Prostate gland (tissue), 2 donors: ENCODE data around the gene MYH9. TPM values are rescaled to one million over a fixed set of nuclear protein-coding genes. Genes with fewer than 3 reads are reported as not detected.

ENCODE experiments used
- DNase-seq: peaks from one replicate; pipeline ENCODE4 v3.0.0-alpha.2; 2019; ENCODE audit warnings: low spot score
- H3K27ac ChIP-seq, 2 donors: fragments of 200-600 bp; sonication (generic); 2 replicates each; pipeline ENCODE4 v1.5.1; 2017 to 2019
- H3K27me3 ChIP-seq: fragments of 200-600 bp; sonication (generic); replicated peaks from 2 replicates; pipeline ENCODE4 v1.5.1; 2019; ENCODE audit not compliant: insufficient read depth
- H3K36me3 ChIP-seq, 2 donors: fragments of 200-600 bp; sonication (generic); 1 replicate in 1 of 2; 2 replicates in 1 of 2; pipeline versions ENCODE4 v1.5.1 to v1.8.1; 2017 to 2019
- H3K4me1 ChIP-seq: fragments of 200-600 bp; sonication (generic); replicated peaks from 2 replicates; pipeline ENCODE4 v1.5.1; 2019
- H3K4me3 ChIP-seq, 2 donors: fragments of 200-600 bp; sonication (generic); 2 replicates each; pipeline ENCODE4 v1.5.1; 2017 to 2019
- H3K9me3 ChIP-seq: fragments of 200-600 bp; sonication (generic); 2 replicates; pipeline ENCODE4 v1.5.1; 2017
- CTCF ChIP-seq, 4 experiments: fragments of 200-600 bp in 2 of 4; fragments of 450-650 bp in 2 of 4; sonication (generic) in 2 of 4; IDR thresholded peaks; 1 replicate in 3 of 4; 2 replicates in 1 of 4; pipeline ENCODE4 v1.5.1; 2016 to 2019; ENCODE audit warnings: antibody characterized with exemption in 4 of 4, mild to moderate bottlenecking in 2 of 4, moderate library complexity in 2 of 4
- POLR2A ChIP-seq: fragments of 450-650 bp; IDR thresholded peaks from one replicate; pipeline ENCODE4 v1.6.1; 2016; ENCODE audit warnings: antibody characterized with exemption, mild to moderate bottlenecking
- POLR2AphosphoS5 ChIP-seq: sonication (generic); formaldehyde crosslinking; IDR thresholded peaks from one replicate; pipeline ENCODE4 v1.6.1; 2017; ENCODE audit warnings: antibody characterized with exemption
- WGBS: methylation state at CpG from one replicate; pipeline ENCODE4 v1.1.5; 2018; 5-methylcytosine and 5-hydroxymethylcytosine counted together
- intact Hi-C: fragments of 100-400 bp; cut with DNase I; formaldehyde crosslinking; loops from one replicate; pipeline ENCODE4 v1.14.2; 2022
- total RNA-seq, 2 donors: library from RNA; depleted of rRNA; stranded (reverse); fragments of >200 nt; gene quantifications; one replicate each; pipeline ENCODE4 v1.1.0, GENCODE V29; 2016

Gene MYH9
- total RNA-seq, 2 donors from 2014 or later: 295 to 329 TPM

DNA sequence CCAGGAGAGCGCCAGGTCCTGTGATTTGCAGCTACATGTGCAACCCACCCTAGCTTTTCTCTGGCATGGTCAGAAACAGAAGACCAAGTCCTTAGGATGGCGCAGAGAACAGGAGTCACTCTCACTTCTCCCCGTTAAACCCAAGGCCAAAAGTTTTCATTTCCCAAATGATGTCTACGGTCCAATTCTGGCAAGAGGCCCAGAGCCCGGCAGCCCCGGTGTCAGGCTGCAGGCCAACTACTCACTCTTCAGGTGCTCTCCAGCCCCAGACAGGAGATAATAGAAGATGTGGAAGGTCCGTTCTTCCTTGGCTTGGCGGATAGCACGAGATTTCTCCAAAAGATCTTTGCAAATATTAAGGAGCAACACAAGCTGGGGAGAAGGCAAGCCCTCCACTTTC lies 67.2 kb downstream of the MYH9 start:
- TF ChIP-seq CTCF (IDR thresholded peaks at IDR 0.05): no peak
- TF ChIP-seq POLR2AphosphoS5: no peak
- TF ChIP-seq POLR2A: no peak
- Histone ChIP-seq H3K36me3 (peaks cover 29 to 53% of the 10 kb centered on the region in 2 donors), H3K27ac (peak overlapping the region; percentile 94 to 96), H3K4me1 (peaks cover 26% of the 10 kb centered on the region), H3K9me3 (no peaks in the 10 kb centered on the region), H3K27me3 (no peaks in the 10 kb centered on the region), H3K4me3 (no peak overlapping the region)
- intact Hi-C loops: no loop called here
- 49% methylated on average over 9 of the region's 9 CpGs for WGBS
- no peak for DNase-seq

GRCh38 chr22:36319595-36320497 lies 67.9 kb downstream of the MYH9 start:
- peak overlapping the region; percentile 94 to 96 for H3K27ac ChIP-seq
- no peaks in the 10 kb centered on the region for H3K9me3 ChIP-seq
- intact Hi-C loops: no loop called here
- H3K4me1 ChIP-seq: peaks cover 21% of the 10 kb centered on the region
- whole genome bisulfite sequencing: 86% methylated on average over 26 of the region's 26 CpGs
- DNase-seq: no peak
- TF ChIP-seq POLR2A (no peak), CTCF (IDR thresholded peaks at IDR 0.05) (no peak), POLR2AphosphoS5 (no peak)
- no peak overlapping the region for H3K4me3 ChIP-seq
- no peaks in the 10 kb centered on the region for H3K27me3 ChIP-seq
- H3K36me3 ChIP-seq: peaks cover 29 to 53% of the 10 kb centered on the region in 2 donors

- WGBS: 87% methylated on average over 12 of the region's 12 CpGs
- no peak for TF ChIP-seq POLR2A
- no peak for TF ChIP-seq POLR2AphosphoS5
- no peak for TF ChIP-seq CTCF (IDR thresholded peaks at IDR 0.05)
- no peak overlapping the region for H3K4me3 ChIP-seq
- no peaks in the 10 kb centered on the region for H3K9me3 ChIP-seq
- DNase-seq: no peak
- peak overlapping the region; percentile 94 to 96 for H3K27ac ChIP-seq
- peaks cover 8% of the 10 kb centered on the region for H3K4me1 ChIP-seq
- H3K36me3 ChIP-seq: peaks cover 41 to 66% of the 10 kb centered on the region in 2 donors
- H3K27me3 ChIP-seq: no peaks in the 10 kb centered on the region
- intact Hi-C loops: no loop called here
Observed at GRCh38 chr22:36318442-36318841, 69.3 kb downstream of the MYH9 start.

DNA sequence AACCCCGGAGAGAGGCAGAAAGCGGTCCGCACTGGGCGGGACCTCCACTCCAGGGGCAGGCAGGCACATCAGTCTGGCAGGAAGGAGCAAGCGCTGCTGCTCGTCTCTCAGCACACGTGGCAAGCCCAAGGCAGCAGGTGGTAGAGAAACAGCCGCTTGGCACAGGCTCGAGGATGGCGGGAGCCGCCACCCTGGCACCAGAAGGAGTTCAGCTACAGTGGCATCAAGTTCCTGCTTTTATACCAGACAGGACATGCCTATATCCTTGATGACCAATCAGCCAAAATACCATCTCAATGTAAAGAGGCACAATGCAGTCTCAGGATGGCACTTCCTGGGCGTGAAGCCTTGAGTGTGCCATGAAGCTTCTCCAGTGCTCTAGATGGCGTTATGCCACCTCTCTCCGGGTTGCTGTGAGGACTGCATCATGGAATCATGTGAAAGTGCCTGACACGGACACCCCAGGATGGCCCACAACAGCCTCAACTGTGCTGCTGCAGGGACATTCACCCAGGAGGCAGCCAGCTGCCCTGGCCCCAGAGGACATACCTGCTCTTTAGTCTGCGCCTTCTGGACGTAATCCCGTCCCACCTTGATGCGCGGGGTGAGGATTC lies 70.0 kb downstream of the MYH9 start:
- no peaks in the 10 kb centered on the region for H3K9me3 ChIP-seq
- H3K4me1 ChIP-seq: peaks cover 1% of the 10 kb centered on the region
- no peak overlapping the region for H3K4me3 ChIP-seq
- H3K27ac ChIP-seq: peak overlapping the region; percentile 94 to 96
- WGBS: 52% methylated on average over 18 of the region's 20 CpGs
- no peaks in the 10 kb centered on the region for H3K27me3 ChIP-seq
- TF ChIP-seq POLR2A (no peak), POLR2AphosphoS5 (peak; percentile 48)
- peaks cover 41 to 71% of the 10 kb centered on the region in 2 donors for H3K36me3 ChIP-seq
- DNase-seq: peak; percentile 58
- intact Hi-C loops: no loop called here

- Histone ChIP-seq H3K4me3 (no peak overlapping the region), H3K4me1 (no peaks in the 10 kb centered on the region), H3K9me3 (no peaks in the 10 kb centered on the region), H3K27me3 (no peaks in the 10 kb centered on the region), H3K27ac (no peak overlapping the region), H3K36me3 (peaks cover 33 to 71% of the 10 kb centered on the region in 2 donors)
- TF ChIP-seq CTCF (IDR thresholded peaks at IDR 0.05) (no peak), POLR2A (no peak), POLR2AphosphoS5 (no peak)
- no peak for DNase-seq
- intact Hi-C loops: no loop called here
- 94% methylated on average over 14 of the region's 14 CpGs for WGBS
Observed at GRCh38 chr22:36316419-36316818, 71.3 kb downstream of the MYH9 start.
